ENCODE results near the gene PSME3IP1. TPM values are rescaled to one million over a fixed set of nuclear protein-coding genes. Genes with fewer than 3 reads are reported as not detected.

PSME3IP1 gene
- total and polyA plus RNA-seq, 2 experiments from 2014 or later, result 78.0 to 105 TPM

GRCh38 chr16:57165938-57166337 is 19.9 kb downstream of the PSME3IP1 start:
- H2AFZ ChIP-seq, result no peak overlapping the region
- no peak for DNase-seq (ENCODE audit: low spot score)
- no peaks in the 10 kb centered on the region for H3K9me3 Mint-ChIP-seq
- H3K27me3 ChIP-seq (ENCODE audit: insufficient read depth), result no peaks in the 10 kb centered on the region
- H3K4me3 Mint-ChIP-seq, result no peak overlapping the region
- H3K4me2 ChIP-seq, result no peak overlapping the region
- H3K36me3 ChIP-seq (ENCODE audit: insufficient read depth), result peaks cover 57% of the 10 kb centered on the region; the same call in 1 of the 2 replicates
- H3K27ac ChIP-seq (ENCODE audit: low read depth), result no peak overlapping the region
- H3K4me3 ChIP-seq, result no peak overlapping the region
- H3K27me3 Mint-ChIP-seq (ENCODE audit: insufficient read depth, low read depth, poor library complexity), result no peaks in the 10 kb centered on the region
- no peaks in the 10 kb centered on the region for H3F3A ChIP-seq (replicated peaks; ENCODE audit: low read depth)
- H3K4me1 Mint-ChIP-seq, result peaks cover 6% of the 10 kb centered on the region; the same call in 2 of the 3 replicates
- H3K36me3 Mint-ChIP-seq (ENCODE audit: low read depth), result peaks cover 65% of the 10 kb centered on the region
- H3K79me2 ChIP-seq (replicated peaks; ENCODE audit: insufficient read depth), result no peaks in the 10 kb centered on the region
- no peak for ATAC-seq
- H4K20me1 ChIP-seq (replicated peaks; ENCODE audit: insufficient read depth), result no peaks in the 10 kb centered on the region
- no peak for TF ChIP-seq JUNB (IDR thresholded peaks at IDR 0.05; ENCODE audit: unreplicated experiment)
- TF ChIP-seq POLR2AphosphoS5 (IDR thresholded peaks at IDR 0.05; ENCODE audit: low read depth), result no peak
- TF ChIP-seq ZNF462 (CRISPR knock-in tag; IDR thresholded peaks at IDR 0.05), result no peak
- no peak overlapping the region for H3K27ac Mint-ChIP-seq
- H3K4me1 ChIP-seq (ENCODE audit: insufficient read depth), result peaks cover 4% of the 10 kb centered on the region; the same call in 1 of the 2 replicates
- no peaks in the 10 kb centered on the region for H3K9me2 ChIP-seq (ENCODE audit: insufficient read depth)

- peaks cover 53% of the 10 kb centered on the region; the same call in 1 of the 2 replicates for H3K36me3 ChIP-seq (ENCODE audit: insufficient read depth)
- Mint-ChIP-seq H3K27me3 (ENCODE audit: insufficient read depth, low read depth, poor library complexity) (no peaks in the 10 kb centered on the region), H3K27ac (no peak overlapping the region), H3K4me3 (no peak overlapping the region), H3K36me3 (ENCODE audit: low read depth) (peaks cover 65% of the 10 kb centered on the region), H3K4me1 (peaks cover 10% of the 10 kb centered on the region), H3K9me3 (no peaks in the 10 kb centered on the region)
- H4K20me1 ChIP-seq (replicated peaks; ENCODE audit: insufficient read depth), result no peaks in the 10 kb centered on the region
- H3F3A ChIP-seq (replicated peaks; ENCODE audit: low read depth), result no peaks in the 10 kb centered on the region
- H3K27ac ChIP-seq (ENCODE audit: low read depth), result no peak overlapping the region
- H2AFZ ChIP-seq, result no peak overlapping the region
- peaks cover 6% of the 10 kb centered on the region for H3K4me1 ChIP-seq (ENCODE audit: insufficient read depth)
- H3K27me3 ChIP-seq (ENCODE audit: insufficient read depth), result no peaks in the 10 kb centered on the region
- ATAC-seq (no peak), DNase-seq (ENCODE audit: low spot score) (no peak)
- no peak overlapping the region for H3K4me2 ChIP-seq
- H3K9me2 ChIP-seq (ENCODE audit: insufficient read depth), result no peaks in the 10 kb centered on the region
- no peak overlapping the region for H3K4me3 ChIP-seq
- H3K79me2 ChIP-seq (replicated peaks; ENCODE audit: insufficient read depth), result no peaks in the 10 kb centered on the region
- TF ChIP-seq ZNF114 (CRISPR knock-in tag; IDR thresholded peaks at IDR 0.05) (no peak), ZNF331 (CRISPR knock-in tag; IDR thresholded peaks at IDR 0.05; ENCODE audit: low read depth) (no peak), EZH2 (IDR thresholded peaks at IDR 0.05; ENCODE audit: low read depth, unreplicated experiment) (no peak), REST (IDR thresholded peaks at IDR 0.05; ENCODE audit: unreplicated experiment) (no peak), CREB1 (CRISPR knock-in tag; IDR thresholded peaks at IDR 0.05; ENCODE audit: low read depth) (no peak), JUNB (IDR thresholded peaks at IDR 0.05; ENCODE audit: unreplicated experiment) (no peak), CTCF (conservative IDR thresholded peaks at IDR 0.05; ENCODE audit: low read depth in 2 of 2) (no peak)
These were observed 20.4 kb downstream of the PSME3IP1 start for GRCh38 chr16:57165483-57165882.

Measured in GM23338 (cell line).